OCI-LY1 (cell line): Measurements from ENCODE around the gene HOOK2.

Experiments used
- CTCF ChIP-seq: fragments of 200-600 bp; sonication (generic), shearing (Covaris generic); IDR thresholded peaks from 2 replicates; pipeline ENCODE4 v1.5.1; 2017; ENCODE audit warnings: mild to moderate bottlenecking, antibody characterized with exemption, low read length, moderate library complexity, mixed read lengths
- EZH2 ChIP-seq: fragments of 200-600 bp; sonication (generic), shearing (Covaris generic); IDR thresholded peaks from 2 replicates; pipeline ENCODE4 v1.8.0; 2017; ENCODE audit warnings: borderline replicate concordance, mixed run types, mild to moderate bottlenecking, antibody characterized with exemption, low read length, moderate library complexity, mixed read lengths

- TF ChIP-seq CTCF (no peak), EZH2 (no peak)
Observed at GRCh38 chr19:12799742-12800465, 24.6 kb upstream of the HOOK2 start.
